Gastrocnemius medialis (tissue), 4 donors: ENCODE measurements around the gene TUBA3D.
"Not testable (repeated sequence)": the region's sequence is repeated elsewhere in the genome, so short reads cannot be mapped to it uniquely, and the experiment has no call there.

Experiments used
- CTCF ChIP-seq, 5 experiments: fragments of 450-650 bp in 3 of 5; fragments of 200-600 bp in 2 of 5; sonication (generic) in 2 of 5; IDR thresholded peaks in 4 of 5; conservative IDR thresholded peaks in 1 of 5; 1 replicate in 4 of 5; 2 replicates in 1 of 5; pipeline ENCODE4 v1.5.1; 2016 to 2019; ENCODE audit warnings: antibody characterized with exemption in 5 of 5, mild to moderate bottlenecking in 3 of 5, moderate library complexity in 3 of 5
- POLR2A ChIP-seq, 2 donors: fragments of 450-650 bp; IDR thresholded peaks; one replicate each; pipeline ENCODE4 v1.6.1; 2017; ENCODE audit warnings: antibody characterized with exemption in 2 of 2, mild to moderate bottlenecking in 2 of 2, moderate library complexity in 2 of 2

- not testable (repeated sequence) for TF ChIP-seq CTCF (IDR thresholded peaks at IDR 0.05 in 4 of 5, conservative IDR thresholded peaks at IDR 0.05 in 1 of 5); POLR2A (IDR thresholded peaks at IDR 0.05)
Observed at GRCh38 chr2:131511291-131511968, 35.5 kb downstream of the TUBA3D start.
